Osteocyte (in vitro differentiated cells): Measurements from ENCODE around the gene ACBD5. TPM values are rescaled to one million over a fixed set of nuclear protein-coding genes. Genes with fewer than 3 reads are reported as not detected.
"Not testable (repeated sequence)": the region's sequence is repeated elsewhere in the genome, so short reads cannot be mapped to it uniquely, and the experiment has no call there.

Source experiments
- DNase-seq: peaks from one replicate; pipeline ENCODE4 v3.0.0; 2021; ENCODE audit warnings: mixed read lengths; ENCODE audit not compliant: unreplicated experiment; ENCODE audit errors: extremely low spot score
- H3K27ac Mint-ChIP-seq: one replicate; pipeline ENCODE4 v1.8.0; 2021; ENCODE audit warnings: mild to moderate bottlenecking, mixed read lengths; ENCODE audit not compliant: unreplicated experiment
- H3K27me3 Mint-ChIP-seq: one replicate; pipeline ENCODE4 v1.8.0; 2021; ENCODE audit warnings: mixed read lengths; ENCODE audit not compliant: unreplicated experiment
- H3K36me3 Mint-ChIP-seq: one replicate; pipeline ENCODE4 v1.8.0; 2021; ENCODE audit warnings: mixed read lengths; ENCODE audit not compliant: unreplicated experiment
- H3K4me1 Mint-ChIP-seq: one replicate; pipeline ENCODE4 v1.8.0; 2021; ENCODE audit warnings: mixed read lengths; ENCODE audit not compliant: unreplicated experiment
- H3K4me3 Mint-ChIP-seq: one replicate; pipeline ENCODE4 v1.8.0; 2021; ENCODE audit warnings: mild to moderate bottlenecking, moderate library complexity, mixed read lengths; ENCODE audit not compliant: unreplicated experiment
- H3K9me3 Mint-ChIP-seq: one replicate; pipeline ENCODE4 v1.8.0; 2021; ENCODE audit warnings: mixed read lengths; ENCODE audit not compliant: unreplicated experiment
- total RNA-seq: library from RNA; stranded (reverse); gene quantifications from 2 replicates; pipeline ENCODE4 v1.2.1, GENCODE V29; 2021
- TF ChIP-seq, protein P1 (sequence below): fragments of 200-600 bp; sonication (generic); IDR thresholded peaks from 2 replicates; pipeline ENCODE4 v1.5.0; 2021; ENCODE audit warnings: antibody characterized with exemption, mild to moderate bottlenecking, moderate library complexity

ACBD5 gene
- total RNA-seq, 1 donor from 2014 or later, result 25.0 TPM

DNA sequence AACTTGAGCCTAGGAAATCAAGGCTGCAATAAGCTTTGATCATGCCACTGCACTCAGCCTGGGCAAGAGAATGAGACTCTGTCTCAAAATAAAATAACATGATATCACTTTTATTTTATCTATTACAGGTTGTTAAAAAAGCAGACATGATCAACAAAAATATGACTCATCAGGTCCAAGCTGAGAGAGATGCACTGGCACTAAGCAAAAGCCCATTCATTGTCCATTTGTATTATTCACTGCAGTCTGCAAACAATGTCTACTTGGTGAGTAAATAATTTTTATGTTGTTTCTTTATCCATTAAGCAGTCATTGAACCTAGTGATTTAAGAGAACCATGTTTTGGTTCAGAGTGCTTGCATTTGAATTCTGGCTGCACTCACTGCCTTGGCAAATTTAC is 82.2 kb downstream of the ACBD5 start:
- Mint-ChIP-seq H3K4me1 (peaks cover 21% of the 10 kb centered on the region), H3K36me3 (peaks cover 11% of the 10 kb centered on the region), H3K4me3 (no peak overlapping the region), H3K27me3 (no peaks in the 10 kb centered on the region), H3K9me3 (no peaks in the 10 kb centered on the region), H3K27ac (no peak overlapping the region)
- DNase-seq, result no peak
- TF ChIP-seq, protein P1, sequence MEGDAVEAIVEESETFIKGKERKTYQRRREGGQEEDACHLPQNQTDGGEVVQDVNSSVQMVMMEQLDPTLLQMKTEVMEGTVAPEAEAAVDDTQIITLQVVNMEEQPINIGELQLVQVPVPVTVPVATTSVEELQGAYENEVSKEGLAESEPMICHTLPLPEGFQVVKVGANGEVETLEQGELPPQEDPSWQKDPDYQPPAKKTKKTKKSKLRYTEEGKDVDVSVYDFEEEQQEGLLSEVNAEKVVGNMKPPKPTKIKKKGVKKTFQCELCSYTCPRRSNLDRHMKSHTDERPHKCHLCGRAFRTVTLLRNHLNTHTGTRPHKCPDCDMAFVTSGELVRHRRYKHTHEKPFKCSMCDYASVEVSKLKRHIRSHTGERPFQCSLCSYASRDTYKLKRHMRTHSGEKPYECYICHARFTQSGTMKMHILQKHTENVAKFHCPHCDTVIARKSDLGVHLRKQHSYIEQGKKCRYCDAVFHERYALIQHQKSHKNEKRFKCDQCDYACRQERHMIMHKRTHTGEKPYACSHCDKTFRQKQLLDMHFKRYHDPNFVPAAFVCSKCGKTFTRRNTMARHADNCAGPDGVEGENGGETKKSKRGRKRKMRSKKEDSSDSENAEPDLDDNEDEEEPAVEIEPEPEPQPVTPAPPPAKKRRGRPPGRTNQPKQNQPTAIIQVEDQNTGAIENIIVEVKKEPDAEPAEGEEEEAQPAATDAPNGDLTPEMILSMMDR, result no peak

DNA sequence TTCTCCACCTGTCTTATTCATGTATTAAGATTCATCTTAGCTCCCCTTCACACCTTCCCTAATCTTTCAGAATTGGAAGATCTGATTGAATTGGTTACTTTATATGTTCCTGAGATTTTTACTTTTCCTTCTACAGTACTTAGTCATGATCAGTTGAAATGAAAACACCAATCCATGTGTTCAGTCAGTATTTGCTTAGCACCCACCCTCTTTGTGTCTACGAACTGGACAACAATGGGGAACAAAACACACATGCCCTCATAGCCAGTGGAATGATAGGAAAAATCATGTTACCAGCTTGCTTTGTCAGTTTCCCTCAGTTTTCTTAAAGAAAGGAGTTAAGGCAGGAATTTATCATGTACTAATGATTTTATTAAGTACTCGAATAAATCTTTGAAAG is 83.4 kb downstream of the ACBD5 start:
- H3K9me3 Mint-ChIP-seq, result no peaks in the 10 kb centered on the region
- TF ChIP-seq, protein P1, result no peak

DNA sequence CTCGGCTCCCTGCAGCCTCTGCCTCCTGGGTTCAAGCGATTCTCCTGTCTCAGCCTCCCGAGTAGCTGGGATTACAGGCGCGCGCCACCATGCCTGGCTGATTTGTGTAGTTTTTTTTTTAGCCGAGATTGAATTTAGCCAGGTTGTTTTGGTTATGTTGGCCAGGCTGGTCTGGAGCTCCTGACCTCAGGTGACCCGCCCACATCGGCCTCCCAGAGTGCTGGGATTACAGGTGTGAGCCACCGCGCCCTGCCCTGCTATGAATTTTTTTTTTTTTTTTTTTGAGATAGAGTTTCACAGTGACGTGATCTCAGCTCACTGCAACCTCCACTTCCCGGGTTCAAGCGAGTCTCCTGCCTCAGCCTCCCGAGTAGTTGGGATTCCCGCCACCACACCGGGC is 84.0 kb downstream of the ACBD5 start:
- not testable (repeated sequence) for DNase-seq, H3K27me3 Mint-ChIP-seq, H3K36me3 Mint-ChIP-seq, H3K9me3 Mint-ChIP-seq
- Mint-ChIP-seq H3K4me1 (peaks cover 34% of the 10 kb centered on the region), H3K27ac (peak overlapping the region; percentile 100), H3K4me3 (peak overlapping the region; percentile 97)

More for the DNA sequence above, 83.4 kb downstream of the ACBD5 start:
- peak overlapping the region; percentile 97 for H3K4me3 Mint-ChIP-seq
- H3K27ac Mint-ChIP-seq, result peak overlapping the region; percentile 100
- H3K27me3 Mint-ChIP-seq, result no peaks in the 10 kb centered on the region
- no peak for DNase-seq
- H3K4me1 Mint-ChIP-seq, result peaks cover 30% of the 10 kb centered on the region
- H3K36me3 Mint-ChIP-seq, result peaks cover 8% of the 10 kb centered on the region

DNA sequence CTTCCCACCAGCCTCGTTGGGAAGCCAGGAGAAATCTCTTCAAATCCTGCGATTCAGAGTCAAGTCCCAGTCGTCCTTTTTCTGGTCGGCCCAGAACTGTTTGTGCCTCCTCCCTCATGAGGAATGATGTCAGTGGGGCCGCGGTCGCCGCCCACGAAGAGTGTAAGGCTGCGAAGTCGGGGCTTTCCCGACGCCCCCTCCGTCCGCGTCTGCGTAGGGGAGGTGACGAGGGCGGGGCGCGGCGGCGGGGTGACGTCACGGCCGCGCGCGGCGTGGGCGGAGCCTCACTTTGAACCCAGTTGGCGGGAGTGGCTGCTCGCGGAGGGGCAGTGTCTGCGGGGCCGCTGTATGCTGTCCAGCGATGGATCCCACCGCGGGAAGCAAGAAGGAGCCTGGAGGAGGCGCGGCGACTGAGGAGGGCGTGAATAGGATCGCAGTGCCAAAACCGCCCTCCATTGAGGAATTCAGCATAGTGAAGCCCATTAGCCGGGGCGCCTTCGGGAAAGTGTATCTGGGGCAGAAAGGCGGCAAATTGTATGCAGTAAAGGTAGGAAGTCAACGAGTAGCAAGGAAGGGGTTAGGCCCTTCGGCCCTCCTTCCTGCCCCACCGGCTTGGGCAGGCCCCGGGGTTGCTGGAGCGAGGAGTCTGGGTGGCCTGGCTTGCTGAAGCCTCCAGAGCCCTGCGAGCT is 85.4 kb downstream of the ACBD5 start, which contains the start of gene MASTL:
TSS of gene MASTL (plus strand) at position 287 of the 689 bp plus-strand sequence. CDS start at position 362, 75 bp downstream.
- H3K27me3 Mint-ChIP-seq, result no peaks in the 10 kb centered on the region
- peak within 1 kb of the TSS; percentile 100 for H3K27ac Mint-ChIP-seq

DNA sequence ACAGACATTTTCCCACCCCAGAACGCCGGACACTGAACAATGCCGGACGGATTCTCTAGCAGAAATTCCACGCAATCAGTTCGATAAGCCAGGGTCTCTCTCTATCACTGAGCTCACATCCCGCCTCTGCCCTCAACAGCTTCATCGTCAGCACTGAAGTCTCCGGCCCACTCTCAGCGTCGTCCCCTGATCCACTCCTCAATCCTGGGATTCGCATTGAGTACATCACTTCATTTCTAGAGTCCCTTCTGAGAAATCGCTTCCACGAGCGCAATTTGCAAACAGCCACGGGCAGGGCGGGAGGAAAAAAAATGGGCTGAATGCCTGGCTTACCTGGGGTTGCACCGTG is 86.8 kb downstream of the ACBD5 start:
- DNase-seq, result no peak
- no peaks in the 10 kb centered on the region for H3K27me3 Mint-ChIP-seq
- no peaks in the 10 kb centered on the region for H3K9me3 Mint-ChIP-seq
- H3K27ac Mint-ChIP-seq, result peak overlapping the region; percentile 100
- peak overlapping the region; percentile 97 for H3K4me3 Mint-ChIP-seq
- peaks cover 40% of the 10 kb centered on the region for H3K4me1 Mint-ChIP-seq
- TF ChIP-seq, protein P1, result no peak
- H3K36me3 Mint-ChIP-seq, result peaks cover 3% of the 10 kb centered on the region

More for the DNA sequence above, 85.4 kb downstream of the ACBD5 start, which contains the start of gene MASTL:
- DNase-seq, result peak; percentile 97
- Mint-ChIP-seq H3K36me3 (peaks cover 3% of the 10 kb centered on the region), H3K4me1 (peaks cover 35% of the 10 kb centered on the region), H3K4me3 (peak within 1 kb of the TSS; percentile 97), H3K9me3 (no peaks in the 10 kb centered on the region)
- TF ChIP-seq, protein P1, result no peak
